ENCODE measurements around the gene MDFIC2.
"Not testable (repeated sequence)": the region's sequence is repeated elsewhere in the genome, so short reads cannot be mapped to it uniquely, and the experiment has no call there.

MDFIC2 gene

DNA sequence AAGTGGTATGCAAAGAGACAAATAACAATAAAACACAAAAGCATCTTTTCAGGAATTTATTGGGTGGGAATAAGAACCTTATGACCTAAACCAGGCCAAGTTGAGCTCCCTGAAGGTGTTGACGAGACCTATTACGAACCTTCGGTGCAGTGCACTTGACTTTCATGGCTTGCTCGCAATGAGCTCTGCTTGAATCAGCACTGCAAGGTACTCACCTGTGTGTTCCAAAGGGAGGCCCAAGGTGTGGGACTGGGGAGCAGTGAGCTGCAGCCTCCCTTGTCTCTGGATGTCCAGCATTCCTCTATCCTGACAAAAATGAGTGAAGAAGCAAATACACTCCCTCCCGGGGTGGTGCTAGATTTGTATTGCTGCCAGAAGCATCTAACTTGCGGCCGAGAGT, at the start of gene MDFIC2:
MDFIC2 (minus strand) TSS at position 303 of the 400 bp plus-strand sequence. CDS start 665 bp downstream, outside the sequence.
- no peak for DNase-seq

- peak; percentile 47 for DNase-seq
Measured at GRCh38 chr3:70360979-70361760, 48.7 kb upstream of the MDFIC2 start.

DNA sequence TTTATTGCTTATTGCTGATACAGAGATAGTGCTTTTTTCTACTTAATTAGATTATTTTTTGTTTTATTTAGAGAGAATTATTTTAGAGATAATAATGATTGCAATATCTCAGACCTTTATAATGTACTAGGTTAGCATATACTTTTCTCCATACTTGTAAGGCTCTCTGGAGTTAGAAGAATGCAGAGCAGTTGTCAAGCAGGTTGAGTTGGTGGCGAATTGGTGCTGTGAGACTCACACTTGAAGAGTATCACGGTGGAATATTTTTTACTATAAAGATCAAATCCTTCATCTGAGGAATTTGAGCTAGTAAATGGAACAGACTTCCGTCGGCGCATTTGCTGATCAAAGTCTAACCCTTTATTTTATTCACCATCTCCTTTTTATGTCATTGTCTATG, 47.3 kb upstream of the MDFIC2 start:
- DNase-seq, result no peak

GRCh38 chr3:70358978-70359580, 46.6 kb upstream of the MDFIC2 start:
- peak; percentile 12 for DNase-seq

GRCh38 chr3:70352215-70352614, 39.8 kb upstream of the MDFIC2 start:
- no peak for DNase-seq

DNA sequence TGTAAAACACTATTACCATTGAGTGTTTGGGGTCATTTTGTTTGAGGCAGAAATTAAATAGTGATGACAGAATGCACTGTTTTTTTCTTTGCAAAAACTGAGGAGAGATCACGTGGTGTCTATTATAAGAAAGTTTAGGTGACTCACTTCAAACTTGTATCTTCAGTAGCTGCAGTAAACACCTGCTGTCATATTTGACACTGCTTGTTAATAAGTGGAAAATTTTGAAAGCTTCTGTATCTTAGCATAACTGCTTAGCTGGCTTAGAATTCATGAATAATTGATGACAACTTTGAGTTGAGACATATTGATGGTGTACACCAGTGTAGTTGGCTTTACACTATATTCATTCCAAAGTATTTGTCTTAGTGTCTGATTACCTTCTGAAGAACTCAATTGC, 29.7 kb upstream of the MDFIC2 start:
- no peak for DNase-seq

DNA sequence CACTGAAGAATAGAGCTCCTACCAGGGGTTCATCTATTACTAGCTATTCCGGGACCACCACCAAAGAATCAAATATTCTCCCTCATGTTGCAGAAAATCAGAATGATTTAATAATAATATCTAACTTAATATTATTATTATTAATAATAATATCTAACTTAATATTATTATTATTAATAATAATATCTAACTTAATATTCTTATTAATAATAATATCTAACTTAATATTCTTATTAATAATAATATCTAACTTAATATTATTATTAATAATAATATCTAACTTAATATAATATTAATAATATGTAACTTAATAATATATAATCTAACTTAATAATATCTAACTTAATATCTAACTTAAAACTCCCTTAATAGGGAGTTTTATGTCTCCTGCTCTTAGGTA, 24.4 kb upstream of the MDFIC2 start:
- not testable (repeated sequence) for DNase-seq

DNA sequence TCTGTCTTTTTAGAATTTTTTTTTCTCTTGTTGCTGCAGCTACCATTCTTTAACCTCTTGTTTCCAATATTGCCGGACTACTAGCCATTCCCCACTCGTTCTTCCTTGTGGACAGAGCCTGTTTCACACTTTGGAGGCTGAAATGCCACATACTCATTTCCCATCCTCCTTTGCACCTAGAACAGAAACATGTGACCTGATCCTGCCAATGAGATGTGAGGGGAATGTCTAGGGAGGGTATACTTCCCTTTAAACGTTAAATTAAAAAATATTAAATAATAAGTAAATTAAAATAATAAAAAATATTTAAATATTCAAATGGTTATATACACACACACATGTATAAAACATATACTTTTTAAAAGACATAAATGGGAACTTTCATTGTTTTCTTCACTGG, 20.6 kb upstream of the MDFIC2 start:
- no peak for DNase-seq

- DNase-seq, result no peak
Measured at GRCh38 chr3:70315021-70315420, 2.6 kb upstream of the MDFIC2 start.

DNA sequence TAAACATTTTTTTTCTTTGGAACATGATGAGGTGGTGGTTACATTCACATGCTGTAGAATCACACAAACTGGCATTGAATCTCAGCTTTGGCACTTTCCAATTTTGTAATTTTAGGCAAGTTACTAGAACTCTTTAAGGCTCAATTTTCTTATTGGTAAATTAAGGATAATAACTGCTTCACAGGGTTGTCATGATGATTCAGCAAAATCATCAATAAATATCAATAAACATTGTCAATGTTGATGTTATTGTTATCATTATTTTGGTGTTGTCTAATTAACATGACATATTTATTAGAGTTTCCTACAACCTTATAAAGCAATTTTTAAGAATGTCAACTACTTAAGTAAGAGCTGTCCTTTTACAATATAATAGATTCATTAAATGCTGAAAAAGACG, 1.6 kb downstream of the MDFIC2 start:
- no peak for DNase-seq

DNA sequence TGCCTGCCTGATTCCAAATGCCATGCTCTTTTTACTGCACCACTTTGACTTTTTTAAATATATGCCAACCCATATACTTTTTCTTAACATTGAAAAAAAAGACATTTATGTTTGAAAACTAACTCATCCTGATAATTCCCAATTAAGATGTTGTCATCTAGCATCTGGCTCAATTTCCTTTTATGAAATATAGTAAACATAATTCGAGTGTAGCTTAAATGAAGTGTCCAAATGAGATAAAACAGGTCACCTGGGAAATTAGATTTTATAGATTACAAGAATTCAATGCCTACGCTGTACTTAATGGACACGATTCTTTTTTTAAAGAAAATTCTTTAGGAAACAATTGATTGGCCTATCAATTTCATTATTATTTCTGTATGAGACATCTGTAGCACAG, 2.8 kb downstream of the MDFIC2 start:
- DNase-seq, result no peak

GRCh38 chr3:70308760-70309159, 3.7 kb downstream of the MDFIC2 start:
- DNase-seq, result no peak

DNA sequence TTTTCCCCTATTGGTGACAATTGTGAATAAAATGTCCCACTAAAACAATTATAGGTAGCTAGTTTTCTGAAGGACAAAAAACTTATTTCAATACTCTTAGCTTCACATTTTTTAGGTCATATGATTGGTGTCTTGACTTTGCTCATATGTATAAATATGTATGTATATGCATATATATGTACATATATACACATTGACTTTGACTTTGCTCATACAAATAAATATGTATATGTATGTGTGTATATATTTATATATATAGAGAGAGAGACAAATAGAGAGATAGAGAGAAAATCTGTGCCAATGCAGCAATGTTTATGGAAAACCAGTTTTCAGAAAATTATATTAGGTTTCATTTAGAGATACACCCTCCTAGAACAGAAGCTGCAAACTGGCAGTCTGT, 5.7 kb downstream of the MDFIC2 start:
- no peak for DNase-seq

- DNase-seq, result no peak
Measured at GRCh38 chr3:70298385-70298784, 14.1 kb downstream of the MDFIC2 start.

DNA sequence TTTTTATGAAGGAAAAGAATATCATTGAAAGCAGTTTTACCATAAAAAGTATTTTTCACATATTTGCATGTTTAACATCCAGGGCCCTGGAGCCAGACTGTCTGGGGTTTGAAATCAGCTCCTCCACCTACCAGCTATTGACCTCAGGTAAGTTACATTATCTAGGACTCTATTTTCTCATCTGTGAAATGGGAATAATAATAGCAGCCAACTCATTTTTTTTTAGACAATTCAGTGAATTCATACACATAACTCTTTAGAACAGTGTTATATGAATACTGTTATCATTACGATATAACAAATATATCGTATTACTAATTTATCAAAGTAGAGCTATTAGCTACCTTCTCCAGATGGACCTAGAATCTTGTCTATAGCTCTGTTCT, 21.3 kb downstream of the MDFIC2 start:
- DNase-seq, result no peak

- DNase-seq, result not testable (repeated sequence)
Measured at GRCh38 chr3:70290431-70291096, 21.9 kb downstream of the MDFIC2 start.

DNA sequence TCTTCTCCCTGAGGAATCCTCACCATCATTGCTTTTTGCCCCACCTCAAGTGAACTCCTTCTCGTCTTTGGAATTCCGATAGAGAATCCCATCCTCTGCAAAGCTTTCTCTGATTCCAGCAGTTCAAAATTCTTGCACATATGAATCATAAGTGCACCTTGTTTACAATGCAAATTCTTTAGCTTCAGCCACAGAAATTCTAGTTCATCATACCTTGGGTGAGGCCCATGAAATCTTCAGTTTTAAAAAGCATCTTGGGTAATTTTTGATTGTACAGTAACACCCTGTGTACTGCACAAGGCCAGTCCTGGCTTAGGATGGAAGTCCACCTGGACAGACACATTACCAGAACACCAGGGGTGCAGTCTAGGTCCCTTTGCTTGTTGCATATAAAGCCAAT, 30.8 kb downstream of the MDFIC2 start:
- DNase-seq, result no peak

GRCh38 chr3:70277304-70277703, 35.1 kb downstream of the MDFIC2 start:
- no peak for DNase-seq

GRCh38 chr3:70276901-70277300, 35.5 kb downstream of the MDFIC2 start:
- no peak for DNase-seq

GRCh38 chr3:70273492-70273891, 38.9 kb downstream of the MDFIC2 start:
- no peak for DNase-seq

DNA sequence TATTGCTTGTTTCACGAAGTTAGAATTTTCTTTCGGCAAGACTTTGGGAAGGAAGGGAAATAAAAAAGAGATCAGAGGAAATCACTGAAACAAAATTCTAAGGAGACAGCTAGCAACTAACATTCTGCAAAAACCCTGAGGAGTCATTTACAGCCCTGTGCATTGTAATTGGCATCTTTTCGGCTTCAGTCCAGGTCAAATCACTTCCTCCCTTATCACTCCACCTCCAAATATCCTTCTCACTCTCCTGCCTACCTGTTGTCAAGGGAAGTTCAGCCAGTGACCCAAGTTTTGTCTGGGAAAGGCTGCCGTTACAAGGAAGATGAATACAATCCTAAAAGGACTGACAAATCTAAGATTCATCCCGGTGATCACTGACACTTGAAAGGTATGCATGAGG, 39.6 kb downstream of the MDFIC2 start:
- no peak for DNase-seq

DNA sequence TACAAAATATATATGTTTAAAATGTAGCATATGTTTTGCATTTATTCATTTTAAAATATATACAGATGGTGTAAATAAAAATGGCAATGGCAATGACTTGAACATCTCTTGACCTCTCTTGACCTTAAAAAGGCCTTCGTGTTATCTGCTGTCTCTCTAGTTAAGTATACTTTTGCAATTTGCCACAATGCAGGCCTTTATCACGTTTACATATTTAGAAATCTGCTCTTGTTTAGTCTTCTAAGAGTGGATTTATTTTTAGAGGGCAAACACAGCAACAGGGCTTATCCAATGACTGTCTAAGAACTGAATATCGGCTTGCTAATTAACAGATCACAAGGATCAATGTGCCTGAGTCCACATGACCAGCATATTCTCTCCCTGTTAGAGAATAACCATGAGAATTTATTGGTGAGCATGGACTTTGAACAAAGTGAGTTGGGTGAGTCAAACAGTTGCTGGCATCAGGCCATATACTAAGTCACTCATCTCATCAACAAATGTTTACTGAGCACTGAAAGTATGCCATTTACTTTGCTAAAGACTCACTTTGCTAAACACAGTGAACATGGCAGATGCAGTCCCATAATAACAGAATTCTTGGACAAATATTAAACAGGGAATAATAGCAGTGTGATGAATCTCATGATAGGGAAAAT, 48.2 kb downstream of the MDFIC2 start:
- no peak for DNase-seq

- no peak for DNase-seq
Measured at GRCh38 chr3:70261283-70261682, 51.2 kb downstream of the MDFIC2 start.

- no peak for DNase-seq
Measured at GRCh38 chr3:70256566-70256965, 55.9 kb downstream of the MDFIC2 start.

Measured in MV-4-11 (cell line).